ENCODE results near the gene EFNA5. TPM values are rescaled to one million over a fixed set of nuclear protein-coding genes. Genes with fewer than 3 reads are reported as not detected.

The EFNA5 gene
- total RNA-seq, 1 experiment from 2014 or later, result 51.2 TPM

DNA sequence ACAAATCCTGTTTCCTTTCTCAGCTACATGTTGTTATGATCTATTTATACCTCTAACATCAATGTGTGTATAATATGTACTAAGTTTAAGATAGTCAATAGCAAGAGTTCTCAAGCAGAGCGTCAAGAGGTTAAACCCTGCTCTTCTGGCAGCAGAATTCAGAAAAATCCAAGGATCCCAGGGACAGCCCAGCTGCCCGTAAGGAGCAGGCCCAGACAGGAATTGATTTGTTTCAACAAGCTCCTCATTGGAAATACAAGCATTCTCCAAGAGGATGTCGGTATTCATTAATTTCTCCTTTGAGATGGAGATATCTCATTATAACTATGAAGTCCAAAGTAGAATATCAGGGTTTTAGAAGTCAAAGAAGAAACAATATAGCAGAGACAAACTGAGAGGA lies 14.9 kb downstream of the EFNA5 start:
- no TSS peak for BruUV-seq (replicated peaks)
- intact Hi-C loops (cut with micrococcal nuclease), result no loop called here
- Mint-ChIP-seq H3K36me3 (ENCODE audit: insufficient read depth, unreplicated experiment) (peaks cover 14% of the 10 kb centered on the region), H3K9me3 (ENCODE audit: unreplicated experiment) (no peaks in the 10 kb centered on the region), H3K4me3 (ENCODE audit: unreplicated experiment) (peak overlapping the region; percentile 64), H3K4me1 (ENCODE audit: insufficient read depth, unreplicated experiment) (peaks cover 33% of the 10 kb centered on the region), H3K27me3 (ENCODE audit: insufficient read depth, unreplicated experiment) (no peaks in the 10 kb centered on the region), H3K27ac (ENCODE audit: low read depth, unreplicated experiment) (peak overlapping the region; percentile 95)
- ChIA-PET POLR2A (interaction anchor here (0.6 to 2.1 kb wide), 14 partner anchors 8 to 98 kb away, joined by 3 to 11 read pairs (median 4); partner anchors contain the start of gene EFNA5), CTCF (interaction anchor here (1.4 kb wide), 1 partner anchor 13 kb away, joined by 3 read pairs; no protein-coding TSS in a partner anchor)
- peak; percentile 73 for DNase-seq (ENCODE audit: unreplicated experiment)
- no peak for TF ChIP-seq CTCF (IDR thresholded peaks at IDR 0.05; ENCODE audit: unreplicated experiment)

DNA sequence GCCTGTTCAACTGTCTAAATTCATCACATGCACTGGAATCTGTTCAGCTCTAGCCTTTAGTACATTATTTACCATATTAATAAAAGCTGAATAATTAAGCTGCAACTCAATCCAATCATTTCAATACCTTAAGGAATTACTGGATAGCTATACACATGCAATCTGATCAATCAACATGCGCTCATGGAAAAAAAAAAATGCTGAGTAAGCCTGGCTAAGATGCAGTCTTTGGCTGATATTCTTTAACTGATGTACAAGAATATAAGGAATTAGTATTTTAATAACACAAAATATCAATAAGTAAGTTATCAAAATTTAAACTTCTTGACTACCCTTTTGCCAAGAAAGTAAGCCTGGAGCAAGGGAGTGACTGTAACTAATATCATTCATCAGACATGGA lies 15.9 kb downstream of the EFNA5 start:
- Mint-ChIP-seq H3K4me3 (ENCODE audit: unreplicated experiment) (no peak overlapping the region), H3K27me3 (ENCODE audit: insufficient read depth, unreplicated experiment) (no peaks in the 10 kb centered on the region), H3K36me3 (ENCODE audit: insufficient read depth, unreplicated experiment) (peaks cover 14% of the 10 kb centered on the region), H3K9me3 (ENCODE audit: unreplicated experiment) (no peaks in the 10 kb centered on the region), H3K4me1 (ENCODE audit: insufficient read depth, unreplicated experiment) (peaks cover 33% of the 10 kb centered on the region), H3K27ac (ENCODE audit: low read depth, unreplicated experiment) (no peak overlapping the region)
- ChIA-PET POLR2A (interaction anchor here (0.7 to 2.1 kb wide), 12 partner anchors 9 to 266 kb away, joined by 3 to 11 read pairs (median 4); partner anchors contain the start of gene EFNA5), CTCF (interaction anchor here (1.4 to 2.1 kb wide), 2 partner anchors 14 to 83 kb away, joined by 3 to 5 read pairs; no protein-coding TSS in a partner anchor)
- DNase-seq (ENCODE audit: unreplicated experiment), result no peak
- TF ChIP-seq CTCF (IDR thresholded peaks at IDR 0.05; ENCODE audit: unreplicated experiment), result no peak
- no TSS peak for BruUV-seq (replicated peaks)
- intact Hi-C loops (cut with micrococcal nuclease), result no loop called here

DNA sequence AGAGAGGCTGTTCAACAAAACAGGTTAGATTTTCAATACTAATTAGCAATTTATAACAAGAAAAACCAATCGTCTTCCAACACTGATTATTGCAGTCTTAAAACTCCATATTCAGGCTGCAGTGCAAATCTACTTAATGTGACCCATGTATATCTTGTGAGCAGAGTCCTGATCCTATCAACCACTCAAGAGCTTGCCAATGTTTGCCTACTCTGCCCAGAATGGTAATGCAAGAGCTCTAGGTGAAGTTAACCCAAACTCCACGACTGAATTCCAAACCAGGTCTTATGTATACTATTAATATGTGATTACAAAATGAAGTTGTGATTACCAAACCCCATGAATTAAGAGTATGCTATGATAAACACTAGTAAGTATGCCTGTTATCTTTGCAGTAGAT lies 17.1 kb downstream of the EFNA5 start:
- peak overlapping the region; percentile 39 for H3K27ac Mint-ChIP-seq (ENCODE audit: low read depth, unreplicated experiment)
- H3K36me3 Mint-ChIP-seq (ENCODE audit: insufficient read depth, unreplicated experiment), result peaks cover 13% of the 10 kb centered on the region
- intact Hi-C loops (cut with micrococcal nuclease), result no loop called here
- ChIA-PET POLR2A (interaction anchor here (0.9 to 1.7 kb wide), 2 partner anchors 11 to 188 kb away, joined by 3 to 4 read pairs; no protein-coding TSS in a partner anchor), CTCF (interaction anchor here (1.0 to 2.1 kb wide), 2 partner anchors 15 to 82 kb away, joined by 4 to 5 read pairs; no protein-coding TSS in a partner anchor)
- BruUV-seq (replicated peaks), result no TSS peak
- no peak for DNase-seq (ENCODE audit: unreplicated experiment)
- H3K9me3 Mint-ChIP-seq (ENCODE audit: unreplicated experiment), result no peaks in the 10 kb centered on the region
- no peaks in the 10 kb centered on the region for H3K27me3 Mint-ChIP-seq (ENCODE audit: insufficient read depth, unreplicated experiment)
- TF ChIP-seq CTCF (IDR thresholded peaks at IDR 0.05; ENCODE audit: unreplicated experiment), result no peak
- H3K4me3 Mint-ChIP-seq (ENCODE audit: unreplicated experiment), result no peak overlapping the region
- H3K4me1 Mint-ChIP-seq (ENCODE audit: insufficient read depth, unreplicated experiment), result peaks cover 33% of the 10 kb centered on the region

GRCh38 chr5:107652839-107653607 lies 17.7 kb downstream of the EFNA5 start:
- BruUV-seq (replicated peaks), result no TSS peak
- Mint-ChIP-seq H3K4me3 (ENCODE audit: unreplicated experiment) (no peak overlapping the region), H3K27ac (ENCODE audit: low read depth, unreplicated experiment) (peak overlapping the region; percentile 39), H3K27me3 (ENCODE audit: insufficient read depth, unreplicated experiment) (no peaks in the 10 kb centered on the region), H3K9me3 (ENCODE audit: unreplicated experiment) (no peaks in the 10 kb centered on the region), H3K4me1 (ENCODE audit: insufficient read depth, unreplicated experiment) (peaks cover 33% of the 10 kb centered on the region), H3K36me3 (ENCODE audit: insufficient read depth, unreplicated experiment) (peaks cover 7% of the 10 kb centered on the region)
- CTCF ChIA-PET, result interaction anchor here (1.0 to 2.1 kb wide), 2 partner anchors 15 to 81 kb away, joined by 4 to 5 read pairs; no protein-coding TSS in a partner anchor
- POLR2A ChIA-PET, result interaction anchor here (0.9 to 1.7 kb wide), 6 partner anchors 8 to 188 kb away, joined by 3 to 8 read pairs (median 4); no protein-coding TSS in a partner anchor
- TF ChIP-seq CTCF (IDR thresholded peaks at IDR 0.05; ENCODE audit: unreplicated experiment), result no peak
- no peak for DNase-seq (ENCODE audit: unreplicated experiment)
- intact Hi-C loops (cut with micrococcal nuclease), result no loop called here

All from MCF 10A (cell line).